Vagina (tissue), 2 donors: ENCODE measurements around the gene CD6. TPM values are rescaled to one million over a fixed set of nuclear protein-coding genes. Genes with fewer than 3 reads are reported as not detected.

Experiments used
- DNase-seq, 2 donors: peaks; one replicate each; pipeline ENCODE4 v3.0.0-alpha.2; 2017; ENCODE audit errors: extremely low spot score in 2 of 2
- H3K27ac ChIP-seq: fragments of 200-600 bp; sonication (generic); one replicate; pipeline ENCODE4 v1.5.1; 2019
- H3K27me3 ChIP-seq: fragments of 200-600 bp; sonication (generic); one replicate; pipeline ENCODE4 v1.5.1; 2019
- H3K36me3 ChIP-seq, 2 donors: fragments of 200-600 bp; sonication (generic); one replicate each; pipeline ENCODE4 v1.5.1; 2017 to 2019
- H3K4me1 ChIP-seq: fragments of 200-600 bp; sonication (generic); one replicate; pipeline ENCODE4 v1.5.1; 2019
- H3K4me3 ChIP-seq, 2 donors: fragments of 200-600 bp; sonication (generic); 1 replicate in 1 of 2; 2 replicates in 1 of 2; pipeline ENCODE4 v1.5.1; 2016 to 2019
- H3K9me3 ChIP-seq: fragments of 200-600 bp; sonication (generic); one replicate; pipeline ENCODE4 v1.5.1; 2019
- POLR2A ChIP-seq, 2 donors: fragments of 450-650 bp; IDR thresholded peaks; one replicate each; pipeline ENCODE4 v1.6.1; 2017; ENCODE audit warnings: antibody characterized with exemption in 2 of 2, mild to moderate bottlenecking in 2 of 2, moderate library complexity in 2 of 2
- POLR2AphosphoS5 ChIP-seq, 2 donors: sonication (generic); formaldehyde crosslinking; IDR thresholded peaks; one replicate each; pipeline ENCODE4 v1.9.0; 2017; ENCODE audit warnings: antibody characterized with exemption in 2 of 2, mild to moderate bottlenecking in 2 of 2, low read depth in 1 of 2; ENCODE audit not compliant: insufficient read depth in 1 of 2
- intact Hi-C: fragments of 100-400 bp; cut with DNase I; formaldehyde crosslinking; loops from one replicate; pipeline ENCODE4 v1.15.1; 2023
- total RNA-seq: library from RNA; depleted of rRNA; stranded (reverse); fragments of >200 nt; gene quantifications from one replicate; pipeline ENCODE4 v1.2.3, GENCODE V29; 2016
- TF ChIP-seq, protein P1 (sequence below), 3 experiments: fragments of 450-650 bp in 2 of 3; fragments of 200-600 bp in 1 of 3; sonication (generic) in 1 of 3; IDR thresholded peaks; one replicate each; pipeline ENCODE4 v1.5.1; 2017 to 2019; ENCODE audit warnings: antibody characterized with exemption in 3 of 3, mild to moderate bottlenecking in 2 of 3, moderate library complexity in 2 of 3

Gene CD6
- total RNA-seq, 1 donor from 2014 or later: 3.9 TPM

DNA sequence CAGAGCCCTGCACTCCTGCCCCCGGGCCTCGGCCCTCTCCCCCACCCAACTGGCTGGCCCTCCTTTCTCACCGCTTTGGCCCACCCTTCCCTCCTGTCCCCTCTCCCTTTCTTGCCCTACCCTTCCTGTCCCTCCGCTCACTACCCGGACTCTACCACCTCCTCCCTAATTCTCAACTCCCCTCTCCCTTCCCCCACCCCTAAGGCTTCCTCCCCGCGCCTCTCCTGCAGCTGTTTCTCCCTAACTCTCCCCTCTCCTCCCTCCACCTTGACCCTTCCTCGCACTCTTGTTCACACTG lies 19.9 kb upstream of the CD6 start:
- Histone ChIP-seq H3K36me3 (no peaks in the 10 kb centered on the region), H3K27ac (peak overlapping the region; percentile 91), H3K4me3 (peak overlapping the region; percentile 56 to 75), H3K4me1 (peaks cover 27% of the 10 kb centered on the region), H3K27me3 (no peaks in the 10 kb centered on the region), H3K9me3 (no peaks in the 10 kb centered on the region)
- DNase-seq: no peak
- TF ChIP-seq, protein P1, sequence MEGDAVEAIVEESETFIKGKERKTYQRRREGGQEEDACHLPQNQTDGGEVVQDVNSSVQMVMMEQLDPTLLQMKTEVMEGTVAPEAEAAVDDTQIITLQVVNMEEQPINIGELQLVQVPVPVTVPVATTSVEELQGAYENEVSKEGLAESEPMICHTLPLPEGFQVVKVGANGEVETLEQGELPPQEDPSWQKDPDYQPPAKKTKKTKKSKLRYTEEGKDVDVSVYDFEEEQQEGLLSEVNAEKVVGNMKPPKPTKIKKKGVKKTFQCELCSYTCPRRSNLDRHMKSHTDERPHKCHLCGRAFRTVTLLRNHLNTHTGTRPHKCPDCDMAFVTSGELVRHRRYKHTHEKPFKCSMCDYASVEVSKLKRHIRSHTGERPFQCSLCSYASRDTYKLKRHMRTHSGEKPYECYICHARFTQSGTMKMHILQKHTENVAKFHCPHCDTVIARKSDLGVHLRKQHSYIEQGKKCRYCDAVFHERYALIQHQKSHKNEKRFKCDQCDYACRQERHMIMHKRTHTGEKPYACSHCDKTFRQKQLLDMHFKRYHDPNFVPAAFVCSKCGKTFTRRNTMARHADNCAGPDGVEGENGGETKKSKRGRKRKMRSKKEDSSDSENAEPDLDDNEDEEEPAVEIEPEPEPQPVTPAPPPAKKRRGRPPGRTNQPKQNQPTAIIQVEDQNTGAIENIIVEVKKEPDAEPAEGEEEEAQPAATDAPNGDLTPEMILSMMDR (IDR thresholded peaks at IDR 0.05): no peak
- TF ChIP-seq POLR2AphosphoS5 (IDR thresholded peaks at IDR 0.05; ENCODE audit: insufficient read depth in 1 of 2, low read depth in 1 of 2) (no peak), POLR2A (IDR thresholded peaks at IDR 0.05) (no peak)
- intact Hi-C loops: no loop called here

DNA sequence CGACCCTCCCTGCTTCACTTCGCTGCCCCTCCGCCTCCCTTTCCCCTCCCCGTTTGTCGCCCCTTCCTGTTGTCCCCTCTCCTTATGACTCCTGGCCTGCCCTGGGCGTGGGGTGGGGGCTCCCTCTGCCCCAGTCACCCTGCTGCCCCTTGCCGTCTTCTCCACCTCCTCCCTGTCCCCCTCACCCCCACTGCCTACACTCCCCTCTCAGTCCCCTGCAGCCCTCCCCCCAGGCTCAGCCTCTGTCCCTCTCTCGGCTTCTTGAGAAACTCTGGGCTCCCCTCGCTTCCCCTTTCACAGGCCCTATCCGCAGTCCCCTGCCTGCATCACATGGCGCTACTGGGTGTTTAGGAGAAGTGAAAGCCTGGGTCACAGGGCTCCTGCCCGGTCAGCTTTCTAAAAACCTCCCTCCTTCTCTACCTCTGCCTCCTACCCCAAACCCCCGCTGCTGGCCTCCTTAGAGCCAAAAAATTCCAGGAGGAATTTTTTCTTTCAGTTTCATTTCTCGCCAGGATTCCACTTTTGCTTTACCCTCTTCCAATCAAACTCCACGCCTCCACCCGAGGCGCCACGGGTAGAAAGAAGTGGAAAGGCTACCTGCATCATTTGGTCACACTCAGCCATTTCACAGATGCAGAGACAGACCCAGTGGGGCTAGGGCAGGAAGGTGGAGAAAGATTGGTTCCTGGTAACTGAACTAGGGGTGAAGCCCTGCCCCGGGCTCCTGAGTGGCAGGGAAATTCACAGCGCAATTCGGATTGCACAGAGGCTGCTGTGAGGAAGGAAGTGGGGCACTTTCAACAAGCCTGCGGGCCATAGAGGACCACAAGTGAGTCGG lies 19.4 kb upstream of the CD6 start, which contains the start of gene SLC15A3:
TSS of gene SLC15A3 (minus strand) at position 273 of the 838 bp plus-strand sequence. CDS start 625 bp downstream, outside the sequence.
- peaks cover 27% of the 10 kb centered on the region for H3K4me1 ChIP-seq
- H3K4me3 ChIP-seq: peak within 1 kb of the TSS; percentile 56 to 75
- no peaks in the 10 kb centered on the region for H3K9me3 ChIP-seq
- no peak for DNase-seq
- no peaks in the 10 kb centered on the region for H3K27me3 ChIP-seq
- no peaks in the 10 kb centered on the region for H3K36me3 ChIP-seq
- no peak for TF ChIP-seq POLR2A (IDR thresholded peaks at IDR 0.05)
- TF ChIP-seq POLR2AphosphoS5 (IDR thresholded peaks at IDR 0.05; ENCODE audit: insufficient read depth in 1 of 2, low read depth in 1 of 2): peak; percentile 34 to 47
- TF ChIP-seq, protein P1 (IDR thresholded peaks at IDR 0.05): no peak
- H3K27ac ChIP-seq: peak within 1 kb of the TSS; percentile 91
- intact Hi-C loops: no loop called here

DNA sequence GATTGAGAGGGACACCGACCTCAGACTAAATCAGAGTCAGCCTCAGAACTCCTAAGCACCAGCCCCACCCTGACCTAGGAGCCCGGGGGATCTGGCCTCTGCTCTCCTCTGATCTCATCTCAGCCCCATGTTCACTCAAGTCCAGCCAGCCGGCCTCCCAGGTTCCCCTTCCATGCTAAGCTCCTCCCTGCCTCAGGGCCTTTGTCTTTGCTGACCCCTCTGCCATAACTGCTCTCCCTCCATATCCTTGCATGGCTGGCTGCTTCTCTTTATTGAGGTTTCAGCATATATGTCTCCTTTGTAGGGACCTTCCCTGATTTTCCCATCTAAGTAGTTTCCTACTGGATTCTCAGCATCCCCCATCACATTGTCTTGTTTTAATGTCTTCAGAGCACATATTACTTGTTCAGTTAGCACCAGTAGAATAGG lies 18.7 kb upstream of the CD6 start:
- Histone ChIP-seq H3K9me3 (no peaks in the 10 kb centered on the region), H3K27ac (peak overlapping the region; percentile 91), H3K36me3 (no peaks in the 10 kb centered on the region), H3K4me1 (peaks cover 27% of the 10 kb centered on the region), H3K4me3 (peak overlapping the region; percentile 56 to 75), H3K27me3 (no peaks in the 10 kb centered on the region)
- intact Hi-C loops: no loop called here
- TF ChIP-seq POLR2A (IDR thresholded peaks at IDR 0.05): no peak
- no peak for TF ChIP-seq POLR2AphosphoS5 (IDR thresholded peaks at IDR 0.05; ENCODE audit: insufficient read depth in 1 of 2, low read depth in 1 of 2)
- TF ChIP-seq, protein P1 (IDR thresholded peaks at IDR 0.05): no peak
- no peak for DNase-seq

DNA sequence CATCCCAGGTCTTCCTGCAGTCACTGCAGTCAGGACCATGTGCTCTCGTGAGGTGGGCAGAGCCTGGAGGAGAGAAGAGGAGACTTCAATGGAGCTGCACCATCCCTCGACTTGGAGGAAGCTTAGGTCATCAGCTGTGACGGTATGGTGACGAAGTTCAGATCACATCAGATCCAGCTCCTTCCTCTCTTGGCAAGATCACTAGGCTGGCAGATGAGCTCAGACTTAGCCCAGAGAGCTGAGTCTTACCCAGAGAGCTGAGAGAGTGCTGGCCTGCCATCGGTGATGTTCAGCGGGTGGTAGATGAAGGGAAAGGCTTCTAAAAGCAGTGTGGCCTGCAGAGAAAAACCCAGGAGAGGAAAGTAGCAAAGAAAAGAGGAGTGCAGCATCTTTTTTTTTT lies 17.7 kb upstream of the CD6 start:
- Histone ChIP-seq H3K36me3 (no peaks in the 10 kb centered on the region), H3K27me3 (no peaks in the 10 kb centered on the region), H3K4me1 (peaks cover 27% of the 10 kb centered on the region), H3K4me3 (no peak overlapping the region), H3K9me3 (no peaks in the 10 kb centered on the region), H3K27ac (no peak overlapping the region)
- intact Hi-C loops: no loop called here
- TF ChIP-seq POLR2AphosphoS5 (IDR thresholded peaks at IDR 0.05; ENCODE audit: insufficient read depth in 1 of 2, low read depth in 1 of 2) (no peak), POLR2A (IDR thresholded peaks at IDR 0.05) (no peak)
- TF ChIP-seq, protein P1 (IDR thresholded peaks at IDR 0.05): no peak
- DNase-seq: no peak

DNA sequence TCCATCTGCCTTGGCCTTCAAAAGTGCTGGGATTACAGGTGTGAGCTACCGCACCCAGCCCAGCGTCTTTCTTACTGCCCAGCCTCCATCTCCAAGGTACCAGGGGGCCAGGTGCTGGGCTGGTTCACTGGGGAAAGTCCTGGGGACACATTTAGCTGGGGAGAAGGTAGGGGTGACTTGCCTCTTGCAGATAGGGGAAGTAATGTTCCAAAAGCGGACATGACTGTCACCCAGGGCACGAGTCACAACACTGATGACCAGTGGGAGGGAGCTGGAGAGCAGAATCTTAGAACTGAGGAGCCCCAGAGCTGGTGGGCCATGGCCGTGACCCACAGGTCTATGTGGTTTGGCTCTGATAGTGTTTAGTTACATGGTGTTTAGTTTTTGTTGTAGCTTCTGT lies 17.1 kb upstream of the CD6 start:
- intact Hi-C loops: no loop called here
- Histone ChIP-seq H3K4me3 (no peak overlapping the region), H3K4me1 (peaks cover 26% of the 10 kb centered on the region), H3K27me3 (no peaks in the 10 kb centered on the region), H3K36me3 (no peaks in the 10 kb centered on the region), H3K27ac (no peak overlapping the region), H3K9me3 (no peaks in the 10 kb centered on the region)
- DNase-seq: no peak
- TF ChIP-seq POLR2A (IDR thresholded peaks at IDR 0.05): no peak
- TF ChIP-seq, protein P1 (IDR thresholded peaks at IDR 0.05): no peak
- no peak for TF ChIP-seq POLR2AphosphoS5 (IDR thresholded peaks at IDR 0.05; ENCODE audit: insufficient read depth in 1 of 2, low read depth in 1 of 2)
